SK-N-SH treated with all-trans-retinoic acid at 6 μM for 48 hours (cell line): ENCODE data around the gene TRIM50.

Experiments used
- OSR1 ChIP-seq: fragments of 250-450 bp; sonication (Bioruptor Pico); IDR thresholded peaks from 2 replicates; pipeline ENCODE4 v1.8.0; 2022; ENCODE audit warnings: moderate library complexity, mild to moderate bottlenecking, inconsistent platforms
- TCF4 ChIP-seq: fragments of 250-450 bp; sonication (Bioruptor Pico); IDR thresholded peaks from 2 replicates; pipeline ENCODE4 v1.8.0; 2021; ENCODE audit warnings: mild to moderate bottlenecking, moderate library complexity, borderline replicate concordance
- TOX ChIP-seq: fragments of 250-450 bp; sonication (Bioruptor Pico); IDR thresholded peaks from 2 replicates; pipeline ENCODE4 v1.8.0; 2021; ENCODE audit warnings: mild to moderate bottlenecking, moderate library complexity, borderline replicate concordance
- ZFP3 ChIP-seq: fragments of 250-450 bp; sonication (Bioruptor Pico); IDR thresholded peaks from 2 replicates; pipeline ENCODE4 v1.5.0; 2020; ENCODE audit warnings: mild to moderate bottlenecking, moderate library complexity
- ZFP30 ChIP-seq: fragments of 450-650 bp; formaldehyde crosslinking; IDR thresholded peaks from 2 replicates; pipeline ENCODE4 v1.5.0; 2022; ENCODE audit warnings: mild to moderate bottlenecking, moderate library complexity
- ZNF8 ChIP-seq: fragments of 450-650 bp; formaldehyde crosslinking; IDR thresholded peaks from 2 replicates; pipeline ENCODE4 v1.5.0; 2020; ENCODE audit warnings: mild to moderate bottlenecking, moderate library complexity

DNA sequence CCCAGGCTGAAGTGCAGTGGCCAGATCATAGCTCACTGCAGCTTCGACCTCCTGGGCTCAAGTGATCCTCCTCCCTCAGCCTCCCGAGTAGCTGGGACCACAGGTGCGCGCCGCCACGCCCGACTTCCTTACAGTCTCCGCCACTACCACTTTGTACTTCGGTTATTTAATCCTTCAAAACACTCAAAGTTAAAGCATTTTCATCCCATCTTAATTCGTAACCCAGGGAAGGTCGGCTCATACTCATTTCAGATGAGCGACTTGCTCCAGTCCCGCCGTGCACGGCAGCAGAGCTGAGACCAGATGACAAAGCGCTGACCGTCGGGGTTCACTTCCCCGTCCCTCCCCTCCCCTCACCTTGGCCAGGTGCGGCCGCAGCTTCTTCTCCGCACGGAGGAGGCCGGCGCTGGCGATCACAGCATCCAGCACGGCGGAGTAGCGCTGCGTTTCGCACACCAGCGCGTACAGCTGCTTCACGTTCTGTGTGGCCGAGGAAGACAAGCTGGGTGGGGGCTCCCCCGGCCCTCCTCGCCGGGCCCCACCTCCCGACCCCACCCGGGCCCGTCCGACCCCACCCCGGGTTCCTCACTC is 19.7 kb downstream of the TRIM50 start:
- TF ChIP-seq OSR1 (CRISPR knock-in tag) = no peak
- no peak for TF ChIP-seq ZNF8
- TF ChIP-seq ZFP30 = no peak
- TF ChIP-seq TCF4 (CRISPR knock-in tag) = no peak
- TF ChIP-seq ZFP3 = no peak
- TF ChIP-seq TOX (CRISPR knock-in tag) = no peak
